PC-3 (cell line): ENCODE data around the gene KLHL28. TPM values are rescaled to one million over a fixed set of nuclear protein-coding genes. Genes with fewer than 3 reads are reported as not detected.

Experiments
- ATAC-seq: fragments of 200-7000 bp; cut with Tn5 transposase; 2 replicates; pipeline ENCODE4 v1.9.1; 2020; ENCODE audit warnings: mild to moderate bottlenecking, moderate library complexity
- BruUV-seq: library from RNA; stranded (reverse); fragments of 400-500 nt; replicated peaks from 2 replicates; lab custom pipeline; 2021; lab: Mats Ljungman, UMichigan
- CTCF ChIA-PET: fragments of 300-600 bp; sonication (Branson Sonifier 250); formaldehyde crosslinking; loops from one replicate; lab custom pipeline; 2022; ENCODE audit warnings: antibody characterized with exemption; lab: Charles Lee
- POLR2A ChIA-PET: fragments of 300-600 bp; sonication (Branson Sonifier 250); formaldehyde crosslinking; loops from one replicate; lab custom pipeline; 2022; ENCODE audit warnings: antibody characterized with exemption; ENCODE audit not compliant: unreplicated experiment; lab: Charles Lee
- DNase-seq: peaks from one replicate; pipeline ENCODE4 v3.0.0-alpha.2; 2015
- H2AFZ ChIP-seq: fragments of 300-600 bp; sonication (generic); 2 replicates; pipeline ENCODE4 v1.6.0; 2016; ENCODE audit warnings: antibody characterized with exemption, low read length
- H3F3A ChIP-seq: fragments of 300-600 bp; sonication (generic); one replicate; pipeline ENCODE4 v1.6.0; 2017; ENCODE audit warnings: antibody characterized with exemption, low read length, control low read depth, mild to moderate bottlenecking; ENCODE audit not compliant: unreplicated experiment
- H3K27ac ChIP-seq: fragments of 300-600 bp; sonication (generic); 2 replicates; pipeline ENCODE4 v1.5.1; 2016; ENCODE audit warnings: mild to moderate bottlenecking, low read length
- H3K27me3 ChIP-seq: fragments of 300-600 bp; sonication (generic); 2 replicates; pipeline ENCODE4 v1.6.1; 2016; ENCODE audit warnings: low read length, mixed read lengths
- H3K36me3 ChIP-seq: fragments of 300-600 bp; sonication (generic); 2 replicates; pipeline ENCODE4 v1.6.1; 2016; ENCODE audit warnings: low read depth, mixed run types, low read length, mixed read lengths
- H3K4me1 ChIP-seq: fragments of 300-600 bp; sonication (generic); 2 replicates; pipeline ENCODE4 v1.5.1; 2016; ENCODE audit warnings: low read length; ENCODE audit not compliant: insufficient read depth
- H3K4me2 ChIP-seq: fragments of 300-600 bp; sonication (generic); 2 replicates; pipeline ENCODE4 v1.6.0; 2016; ENCODE audit warnings: low read length
- H3K4me3 ChIP-seq: fragments of 300-600 bp; sonication (generic); 2 replicates; pipeline ENCODE4 v1.5.1; 2016; ENCODE audit warnings: mild to moderate bottlenecking, low read length, mixed read lengths
- H3K79me2 ChIP-seq: fragments of 300-600 bp; sonication (generic); 2 replicates; pipeline ENCODE4 v1.6.1; 2017; ENCODE audit warnings: low read length, mixed read lengths
- H3K9ac ChIP-seq: fragments of 300-600 bp; sonication (generic); 2 replicates; pipeline ENCODE4 v1.6.0; 2016; ENCODE audit warnings: mild to moderate bottlenecking, low read length
- H3K9me2 ChIP-seq: fragments of 300-600 bp; sonication (generic); replicated peaks from 2 replicates; pipeline ENCODE4 v1.6.1; 2016; ENCODE audit warnings: mixed run types, low read length, mixed read lengths
- H3K9me3 ChIP-seq: fragments of 300-600 bp; sonication (generic); 2 replicates; pipeline ENCODE4 v1.6.1; 2016; ENCODE audit warnings: low read length, mixed read lengths
- H4K20me1 ChIP-seq: fragments of 300-600 bp; sonication (generic); 2 replicates; pipeline ENCODE4 v1.6.1; 2016; ENCODE audit warnings: low read length, mixed read lengths
- EZH2 ChIP-seq: fragments of 300-600 bp; sonication (generic); IDR thresholded peaks from one replicate; pipeline ENCODE4 v1.6.1; 2017; ENCODE audit warnings: antibody characterized with exemption, mild to moderate bottlenecking, low read length; ENCODE audit not compliant: unreplicated experiment
- EZH2phosphoT487 ChIP-seq: fragments of 300-600 bp; sonication (generic); IDR thresholded peaks from 2 replicates; pipeline ENCODE4 v1.6.1; 2018; ENCODE audit warnings: mild to moderate bottlenecking, antibody characterized with exemption, low read length, borderline replicate concordance
- intact Hi-C: fragments of 100-400 bp; cut with micrococcal nuclease; formaldehyde crosslinking; loops from 2 replicates; pipeline ENCODE4 v1.9.0; 2023
- total RNA-seq: library from RNA; depleted of rRNA; stranded (reverse); fragments of >200 nt; gene quantifications from 2 replicates; pipeline ENCODE4 v1.2.3, GENCODE V29; 2014
- TF ChIP-seq, protein P1 (sequence below): fragments of 300-600 bp; sonication (generic); conservative IDR thresholded peaks from 2 replicates; pipeline ENCODE4 v1.5.1; 2017; ENCODE audit warnings: antibody characterized with exemption, low read depth, mild to moderate bottlenecking, low read length

Gene KLHL28
- total RNA-seq, 1 experiment from 2014 or later, result 2.5 TPM

DNA sequence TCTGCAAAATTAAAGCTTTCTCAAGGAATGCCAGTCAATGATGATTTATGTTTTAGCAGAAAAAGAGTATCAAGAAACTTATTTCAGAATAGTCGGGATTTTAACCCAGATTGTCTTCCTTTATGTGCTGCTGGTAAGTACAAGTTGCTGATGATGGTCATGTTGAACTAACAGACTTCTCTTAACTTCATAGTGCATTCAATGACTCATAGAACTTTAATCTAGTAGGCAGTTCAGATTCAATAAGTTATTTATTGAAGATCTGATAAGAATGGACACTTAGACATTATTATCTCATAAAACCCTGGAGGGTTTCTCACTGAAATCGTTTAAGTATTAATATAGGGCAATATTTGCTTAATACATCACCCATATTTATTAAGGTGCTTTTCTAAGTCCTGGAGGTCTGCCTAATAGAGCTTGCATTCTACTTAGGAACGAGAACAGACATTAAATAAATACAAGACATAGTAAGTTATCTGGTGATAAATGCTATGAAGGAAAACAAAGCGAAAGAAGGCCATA is 34.1 kb upstream of the KLHL28 start:
- ATAC-seq (peak; percentile 56), DNase-seq (no peak)
- no peaks in the 10 kb centered on the region for H3K9me3 ChIP-seq
- no peak overlapping the region for H3K4me3 ChIP-seq
- ChIA-PET CTCF (no interaction called here), POLR2A (no interaction called here)
- BruUV-seq, result no TSS peak
- H3K79me2 ChIP-seq, result peaks cover 6% of the 10 kb centered on the region; the same call in 1 of the 2 replicates
- H3K27ac ChIP-seq, result no peak overlapping the region
- H3F3A ChIP-seq, result no peaks in the 10 kb centered on the region
- no peak overlapping the region for H3K4me2 ChIP-seq
- no peaks in the 10 kb centered on the region for H3K9me2 ChIP-seq
- no peaks in the 10 kb centered on the region for H3K27me3 ChIP-seq
- no peak overlapping the region for H3K9ac ChIP-seq
- H2AFZ ChIP-seq, result no peak overlapping the region
- intact Hi-C loops, result no loop called here
- TF ChIP-seq EZH2, result no peak
- TF ChIP-seq, protein P1, sequence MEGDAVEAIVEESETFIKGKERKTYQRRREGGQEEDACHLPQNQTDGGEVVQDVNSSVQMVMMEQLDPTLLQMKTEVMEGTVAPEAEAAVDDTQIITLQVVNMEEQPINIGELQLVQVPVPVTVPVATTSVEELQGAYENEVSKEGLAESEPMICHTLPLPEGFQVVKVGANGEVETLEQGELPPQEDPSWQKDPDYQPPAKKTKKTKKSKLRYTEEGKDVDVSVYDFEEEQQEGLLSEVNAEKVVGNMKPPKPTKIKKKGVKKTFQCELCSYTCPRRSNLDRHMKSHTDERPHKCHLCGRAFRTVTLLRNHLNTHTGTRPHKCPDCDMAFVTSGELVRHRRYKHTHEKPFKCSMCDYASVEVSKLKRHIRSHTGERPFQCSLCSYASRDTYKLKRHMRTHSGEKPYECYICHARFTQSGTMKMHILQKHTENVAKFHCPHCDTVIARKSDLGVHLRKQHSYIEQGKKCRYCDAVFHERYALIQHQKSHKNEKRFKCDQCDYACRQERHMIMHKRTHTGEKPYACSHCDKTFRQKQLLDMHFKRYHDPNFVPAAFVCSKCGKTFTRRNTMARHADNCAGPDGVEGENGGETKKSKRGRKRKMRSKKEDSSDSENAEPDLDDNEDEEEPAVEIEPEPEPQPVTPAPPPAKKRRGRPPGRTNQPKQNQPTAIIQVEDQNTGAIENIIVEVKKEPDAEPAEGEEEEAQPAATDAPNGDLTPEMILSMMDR, result no peak
- TF ChIP-seq EZH2phosphoT487, result no peak
- no peaks in the 10 kb centered on the region for H4K20me1 ChIP-seq
- H3K4me1 ChIP-seq, result peaks cover 4% of the 10 kb centered on the region; the same call in 1 of the 2 replicates
- H3K36me3 ChIP-seq, result peaks cover 6% of the 10 kb centered on the region; the same call in 1 of the 2 replicates

DNA sequence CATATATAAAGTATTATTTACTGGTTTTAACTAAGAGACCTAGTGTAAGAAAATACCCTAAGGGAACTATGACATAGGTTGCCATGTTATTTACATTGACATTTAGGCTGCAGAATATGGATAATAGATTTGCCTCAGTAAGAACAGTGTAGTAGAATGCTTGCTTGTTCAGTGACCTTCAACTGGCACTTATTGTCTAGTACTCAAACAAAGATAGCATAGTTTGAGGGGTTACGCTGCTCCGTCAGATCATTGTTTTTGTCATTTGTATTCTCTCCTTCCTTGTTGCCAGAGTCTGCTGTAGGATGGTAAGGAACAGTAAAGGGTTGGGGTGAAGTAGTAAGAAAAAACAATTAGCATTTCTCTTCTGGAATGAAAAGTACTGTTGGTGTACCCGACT is 33.4 kb upstream of the KLHL28 start:
- intact Hi-C loops, result no loop called here
- POLR2A ChIA-PET, result interaction anchor here (0.6 kb wide), 1 partner anchor 101 kb away, joined by 42 read pairs; no protein-coding TSS in a partner anchor
- H3K27ac ChIP-seq, result no peak overlapping the region
- H3K27me3 ChIP-seq, result no peaks in the 10 kb centered on the region
- H3K9me2 ChIP-seq, result no peaks in the 10 kb centered on the region
- H3K4me1 ChIP-seq, result peaks cover 4% of the 10 kb centered on the region; the same call in 1 of the 2 replicates
- no peak; the same call in 1 of the 2 replicates for ATAC-seq
- H3K4me3 ChIP-seq, result no peak overlapping the region
- no TSS peak for BruUV-seq
- no peak overlapping the region for H2AFZ ChIP-seq
- TF ChIP-seq EZH2phosphoT487, result no peak
- no peak for TF ChIP-seq EZH2
- TF ChIP-seq, protein P1, result no peak
- H3K4me2 ChIP-seq, result no peak overlapping the region
- H4K20me1 ChIP-seq, result no peaks in the 10 kb centered on the region
- peaks cover 6% of the 10 kb centered on the region; the same call in 1 of the 2 replicates for H3K36me3 ChIP-seq
- peaks cover 6% of the 10 kb centered on the region; the same call in 1 of the 2 replicates for H3K79me2 ChIP-seq
- no peaks in the 10 kb centered on the region for H3F3A ChIP-seq
- CTCF ChIA-PET, result no interaction called here
- H3K9ac ChIP-seq, result no peak overlapping the region
- no peak for DNase-seq
- H3K9me3 ChIP-seq, result no peaks in the 10 kb centered on the region

DNA sequence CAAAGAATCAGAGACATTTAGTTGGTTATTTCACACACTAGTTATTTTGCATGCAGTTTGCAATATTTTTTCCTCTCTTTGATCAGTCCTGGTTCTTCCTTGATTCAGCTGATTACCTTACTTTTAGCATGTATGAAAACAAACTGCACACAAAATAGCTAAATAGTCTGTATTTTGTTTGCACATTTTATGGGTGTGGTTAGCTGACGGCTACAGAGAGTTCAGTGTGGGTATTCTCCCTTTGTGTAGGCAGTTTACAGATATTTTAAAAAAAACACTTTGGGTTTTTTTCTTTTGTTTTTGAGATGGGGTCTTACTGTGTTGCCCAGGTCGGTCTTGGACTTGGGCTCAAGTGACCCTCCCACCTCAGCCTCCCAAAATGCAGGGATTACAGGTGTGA is 28.8 kb upstream of the KLHL28 start:
- no peaks in the 10 kb centered on the region for H3K36me3 ChIP-seq
- TF ChIP-seq EZH2phosphoT487 (no peak), EZH2 (no peak)
- TF ChIP-seq, protein P1, result no peak
- H3K79me2 ChIP-seq, result peaks cover 12% of the 10 kb centered on the region; the same call in 1 of the 2 replicates
- H3K27me3 ChIP-seq, result no peaks in the 10 kb centered on the region
- DNase-seq (no peak), ATAC-seq (peak; percentile 33; the same call in 1 of the 2 replicates)
- no peak overlapping the region for H2AFZ ChIP-seq
- POLR2A ChIA-PET, result no interaction called here
- no peak overlapping the region for H3K4me2 ChIP-seq
- intact Hi-C loops, result loop anchor here (2.0 kb wide), 1 partner anchor 14 kb away; no protein-coding TSS in a partner anchor
- H3K4me3 ChIP-seq, result no peak overlapping the region
- H3K9me3 ChIP-seq, result no peaks in the 10 kb centered on the region
- H3K27ac ChIP-seq, result no peak overlapping the region
- H3K9ac ChIP-seq, result no peak overlapping the region
- no peaks in the 10 kb centered on the region for H3F3A ChIP-seq
- H3K4me1 ChIP-seq, result peaks cover 4% of the 10 kb centered on the region; the same call in 1 of the 2 replicates
- BruUV-seq, result no TSS peak
- no peaks in the 10 kb centered on the region for H4K20me1 ChIP-seq
- no peaks in the 10 kb centered on the region for H3K9me2 ChIP-seq
- CTCF ChIA-PET, result no interaction called here
